Measurements from ENCODE around the gene PDE10A.
"Not testable (repeated sequence)": the region's sequence is repeated elsewhere in the genome, so short reads cannot be mapped to it uniquely, and the experiment has no call there.

The PDE10A gene

DNA sequence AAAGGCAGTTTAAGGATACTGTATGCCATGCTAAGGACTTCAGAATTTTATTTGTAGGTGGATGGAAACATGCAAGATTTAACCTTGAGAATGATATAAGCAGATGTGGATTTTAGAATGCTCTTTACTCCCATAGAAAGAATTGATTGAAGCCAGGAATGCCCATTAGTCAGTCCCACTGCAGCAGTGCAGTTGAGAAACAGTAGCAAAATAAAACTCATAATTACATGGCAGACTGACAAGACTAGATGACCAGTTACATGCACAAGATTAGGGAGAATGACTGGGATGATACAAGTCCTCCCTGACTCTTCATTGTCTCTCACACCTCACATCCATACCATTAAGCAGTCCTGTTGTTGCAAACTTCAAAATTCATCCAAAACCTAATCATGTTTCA is 83.9 kb downstream of the PDE10A start:
- no peaks in the 10 kb centered on the region for H3K9me3 Mint-ChIP-seq (ENCODE audit: low read depth)

DNA sequence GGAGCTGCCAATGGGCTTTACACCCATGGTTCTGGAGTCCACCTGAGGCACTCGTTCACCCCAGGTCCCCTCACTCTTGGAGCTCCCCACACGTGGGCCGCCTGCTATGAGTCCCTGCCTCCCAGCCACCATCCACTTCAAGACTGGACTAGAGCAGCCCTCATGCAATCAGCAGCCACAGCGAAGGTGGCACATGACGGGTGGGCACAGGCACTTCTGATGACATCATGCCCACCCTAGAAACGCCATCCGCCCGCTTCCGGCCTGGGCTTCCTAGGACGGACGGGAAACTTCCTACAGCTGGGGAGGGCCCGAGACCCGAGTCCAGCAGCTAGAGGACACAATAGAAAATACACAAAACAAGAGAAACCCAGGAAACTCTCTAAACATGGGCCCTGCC is 85.5 kb downstream of the PDE10A start:
- Mint-ChIP-seq H3K9me3 (ENCODE audit: low read depth) (peaks cover 6% of the 10 kb centered on the region), H3K4me1 (ENCODE audit: low read depth) (no peaks in the 10 kb centered on the region)

More for the DNA sequence above, 83.9 kb downstream of the PDE10A start:
- H3K36me3 Mint-ChIP-seq: no peaks in the 10 kb centered on the region
- H3K4me1 Mint-ChIP-seq (ENCODE audit: low read depth): no peaks in the 10 kb centered on the region
- H3K4me3 Mint-ChIP-seq: no peak overlapping the region
- no peaks in the 10 kb centered on the region for H3K27me3 Mint-ChIP-seq
- H3K27ac Mint-ChIP-seq: no peak overlapping the region

DNA sequence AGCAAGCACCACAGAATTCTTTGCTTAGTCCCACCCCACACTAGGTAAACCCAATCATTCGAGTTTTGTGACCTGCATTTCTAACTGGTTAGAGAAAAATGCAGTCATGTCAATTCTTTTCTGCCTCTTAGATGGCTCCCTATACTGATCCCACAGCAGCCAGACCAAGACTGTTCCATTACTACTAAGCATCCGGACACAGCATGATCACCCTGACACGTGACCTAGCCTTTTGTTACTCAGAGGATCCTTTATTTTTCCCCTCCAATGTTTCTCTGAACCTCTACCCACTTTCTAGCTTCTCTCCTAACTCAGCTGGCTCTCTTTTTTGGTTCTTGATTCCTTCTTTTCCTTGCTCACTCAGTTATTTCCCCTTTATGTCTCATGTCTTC is 87.9 kb downstream of the PDE10A start:
- H3K4me3 Mint-ChIP-seq: no peak overlapping the region
- no peak overlapping the region for H3K27ac Mint-ChIP-seq
- no peaks in the 10 kb centered on the region for H3K36me3 Mint-ChIP-seq
- no peaks in the 10 kb centered on the region for H3K4me1 Mint-ChIP-seq (ENCODE audit: low read depth)
- H3K27me3 Mint-ChIP-seq: peaks cover 2% of the 10 kb centered on the region
- H3K9me3 Mint-ChIP-seq (ENCODE audit: low read depth): peaks cover 6% of the 10 kb centered on the region

More for the DNA sequence above, 85.5 kb downstream of the PDE10A start:
- Mint-ChIP-seq H3K4me3 (no peak overlapping the region), H3K27ac (no peak overlapping the region), H3K36me3 (no peaks in the 10 kb centered on the region), H3K27me3 (peaks cover 2% of the 10 kb centered on the region)

DNA sequence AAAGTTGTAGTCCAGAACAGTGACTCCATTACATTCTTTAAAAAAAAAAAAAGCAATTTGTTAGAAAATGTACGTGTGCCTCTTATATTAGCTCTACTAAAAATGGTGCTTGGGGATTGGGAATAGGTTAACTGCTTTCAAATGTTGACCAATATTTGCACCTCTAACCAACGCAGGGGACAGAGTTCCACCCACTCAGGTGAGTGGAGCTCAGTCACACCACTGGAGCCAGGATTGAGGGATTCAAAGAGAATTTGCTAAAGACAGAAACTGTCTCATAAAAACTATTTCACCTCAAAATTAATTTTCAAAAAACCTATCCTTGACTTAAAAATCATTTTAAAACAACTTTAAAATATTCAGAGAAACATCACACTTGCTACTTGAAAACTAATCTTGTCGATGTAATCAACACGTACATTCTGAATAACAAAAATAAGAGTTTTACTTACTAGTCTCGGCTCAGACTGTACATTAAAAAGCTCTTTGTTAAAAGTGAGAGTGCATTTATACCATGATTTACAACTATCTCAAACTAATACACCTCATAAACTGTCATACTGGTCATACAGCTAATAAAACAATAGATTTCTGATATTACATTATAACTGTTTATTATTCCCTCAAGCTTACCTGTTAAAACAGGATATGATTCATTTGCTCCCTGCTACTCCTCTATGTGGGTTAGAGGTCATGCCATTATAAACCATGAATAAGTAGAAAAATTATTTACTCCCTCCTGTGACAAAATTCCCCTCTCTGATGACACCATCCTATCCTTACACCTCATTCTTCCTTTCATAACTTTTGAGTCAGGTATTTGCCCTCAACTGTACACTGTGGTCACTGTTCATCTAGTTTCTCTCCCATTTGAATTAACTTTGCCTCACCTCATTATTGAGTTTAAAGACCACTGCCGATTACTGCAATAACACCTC is 88.6 kb downstream of the PDE10A start:
- H3K36me3 Mint-ChIP-seq: no peaks in the 10 kb centered on the region

DNA sequence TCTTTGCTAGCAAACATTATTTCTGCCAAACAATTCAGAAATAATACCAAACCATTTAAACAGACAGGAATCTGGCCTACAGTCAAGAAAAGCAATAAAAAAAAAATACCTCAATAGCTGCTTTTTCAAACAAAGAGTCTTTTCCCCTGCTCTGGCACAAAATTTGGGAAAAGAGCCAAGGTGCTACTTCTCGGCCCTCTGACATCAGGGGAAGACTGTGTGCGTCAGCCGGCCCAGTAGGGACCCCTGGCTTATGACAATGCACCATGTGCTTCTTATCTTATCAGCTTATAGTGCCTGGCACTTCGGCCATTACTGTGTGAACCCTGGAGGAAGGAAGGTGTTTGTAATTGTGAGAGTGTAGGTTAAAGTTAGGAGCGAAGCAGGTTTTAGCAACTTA is 89.4 kb downstream of the PDE10A start:
- Mint-ChIP-seq H3K4me1 (ENCODE audit: low read depth) (no peaks in the 10 kb centered on the region), H3K27ac (no peak overlapping the region), H3K4me3 (no peak overlapping the region), H3K9me3 (ENCODE audit: low read depth) (peaks cover 6% of the 10 kb centered on the region), H3K27me3 (peaks cover 2% of the 10 kb centered on the region), H3K36me3 (no peaks in the 10 kb centered on the region)

More for the DNA sequence above, 88.6 kb downstream of the PDE10A start:
- Mint-ChIP-seq H3K27ac (no peak overlapping the region), H3K27me3 (peaks cover 2% of the 10 kb centered on the region), H3K4me1 (ENCODE audit: low read depth) (no peaks in the 10 kb centered on the region), H3K9me3 (ENCODE audit: low read depth) (peaks cover 6% of the 10 kb centered on the region), H3K4me3 (no peak overlapping the region)

DNA sequence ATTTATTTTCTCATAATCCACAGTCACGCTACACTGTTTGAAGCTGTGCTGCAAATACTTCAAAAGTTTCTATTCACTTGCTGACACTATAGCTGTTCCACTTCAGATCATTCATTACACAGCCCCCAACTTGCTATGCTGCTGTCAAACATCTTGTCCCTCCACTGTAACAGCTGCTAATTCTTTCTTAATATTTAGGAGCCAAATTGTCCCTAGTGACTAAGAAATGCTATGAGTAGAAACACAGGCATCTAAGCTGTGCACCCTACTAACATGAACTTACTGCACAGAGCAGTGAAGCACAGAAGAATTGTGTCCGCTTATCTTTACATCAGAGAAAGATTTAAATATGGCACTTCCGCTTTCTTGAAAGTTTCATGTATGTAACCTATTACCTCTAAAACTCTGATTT is 91.3 kb downstream of the PDE10A start:
- H3K4me1 Mint-ChIP-seq (ENCODE audit: low read depth): no peaks in the 10 kb centered on the region
- no peaks in the 10 kb centered on the region for H3K36me3 Mint-ChIP-seq
- H3K27me3 Mint-ChIP-seq: peaks cover 2% of the 10 kb centered on the region
- no peak overlapping the region for H3K4me3 Mint-ChIP-seq
- no peak overlapping the region for H3K27ac Mint-ChIP-seq
- H3K9me3 Mint-ChIP-seq (ENCODE audit: low read depth): peaks cover 6% of the 10 kb centered on the region

DNA sequence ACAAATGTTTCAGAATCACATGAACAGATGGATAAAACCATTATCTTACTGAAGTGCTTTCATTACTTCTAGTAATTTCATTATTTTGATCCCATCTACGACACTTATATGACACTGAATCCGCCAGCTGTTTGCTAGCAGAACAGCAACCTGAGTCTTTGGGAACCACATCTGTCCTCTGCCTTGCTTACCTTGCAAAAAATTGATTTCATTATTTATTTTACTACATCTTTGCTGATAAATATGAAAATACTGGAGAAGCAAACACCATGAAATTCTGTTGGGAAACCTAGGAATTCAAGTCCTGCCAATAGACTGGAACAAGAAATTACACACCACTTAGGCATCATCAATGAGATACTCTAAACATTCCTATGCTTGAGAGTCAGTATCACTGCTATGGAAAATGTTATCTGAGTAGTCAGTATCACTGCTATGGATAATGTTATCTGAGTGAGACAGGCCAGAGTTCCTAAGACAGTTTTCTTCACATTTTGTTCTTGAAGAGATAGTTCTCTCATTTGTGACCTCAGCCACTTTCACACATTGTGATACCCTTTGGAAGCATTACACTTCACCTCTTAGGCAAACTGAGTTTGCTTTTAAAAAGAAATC is 91.9 kb downstream of the PDE10A start:
- Mint-ChIP-seq H3K4me3 (no peak overlapping the region), H3K27ac (no peak overlapping the region), H3K4me1 (ENCODE audit: low read depth) (no peaks in the 10 kb centered on the region), H3K9me3 (ENCODE audit: low read depth) (peaks cover 8% of the 10 kb centered on the region), H3K27me3 (peaks cover 2% of the 10 kb centered on the region), H3K36me3 (no peaks in the 10 kb centered on the region)

DNA sequence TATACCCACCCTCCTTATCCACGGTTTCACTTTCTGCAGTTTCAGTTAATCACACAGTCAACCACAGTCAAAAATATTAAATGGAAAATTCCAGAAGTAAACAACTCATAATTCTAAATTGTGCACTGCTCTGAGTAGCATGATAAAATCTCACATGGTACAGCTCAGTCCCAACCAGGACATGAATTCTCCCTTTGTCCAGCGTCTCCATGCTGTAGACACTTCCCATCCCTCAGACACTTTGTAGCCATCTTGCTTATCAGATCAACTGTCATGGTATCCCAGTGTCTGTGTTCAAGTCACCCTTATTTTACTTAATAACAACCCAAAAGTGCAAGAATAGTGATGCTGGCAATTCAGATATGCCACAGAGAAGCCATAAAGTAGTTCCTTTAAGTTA is 94.7 kb downstream of the PDE10A start:
- no peak overlapping the region for H3K27ac Mint-ChIP-seq
- H3K4me3 Mint-ChIP-seq: no peak overlapping the region
- peaks cover 11% of the 10 kb centered on the region for H3K9me3 Mint-ChIP-seq (ENCODE audit: low read depth)
- no peaks in the 10 kb centered on the region for H3K4me1 Mint-ChIP-seq (ENCODE audit: low read depth)
- H3K27me3 Mint-ChIP-seq: no peaks in the 10 kb centered on the region
- H3K36me3 Mint-ChIP-seq: no peaks in the 10 kb centered on the region

DNA sequence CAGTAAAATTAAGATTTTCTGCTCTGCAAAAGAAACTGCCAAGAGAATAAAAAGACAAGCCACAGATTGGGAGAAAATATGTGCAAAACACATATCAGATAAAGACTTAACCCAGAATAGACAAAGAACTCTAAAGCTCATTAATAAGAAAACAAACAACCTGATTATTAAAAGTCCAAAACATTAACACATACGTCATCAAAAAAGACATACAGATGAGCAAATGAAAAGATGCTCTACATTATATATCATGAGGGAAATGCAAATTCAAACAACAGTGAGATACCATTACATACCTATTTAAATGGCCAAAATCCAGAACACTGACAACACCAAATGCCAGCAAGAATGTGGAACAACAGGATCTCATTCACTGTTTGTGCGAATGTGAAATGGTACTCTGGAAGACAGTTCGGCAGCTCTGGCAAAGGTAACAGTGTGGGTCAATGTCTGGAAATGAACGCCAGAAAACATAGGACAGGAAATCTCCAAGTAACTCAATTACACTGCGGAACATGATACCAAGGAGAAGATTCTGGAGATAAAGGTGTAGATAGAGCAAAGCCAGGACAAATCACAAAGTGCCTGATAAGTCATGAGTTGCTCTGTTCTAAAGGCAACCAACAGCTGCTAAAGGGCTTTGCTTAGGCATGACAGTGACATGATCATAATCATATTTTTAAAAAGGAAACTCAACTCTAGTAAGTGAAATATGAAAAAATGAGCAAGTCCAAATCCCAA is 96.8 kb downstream of the PDE10A start:
- Mint-ChIP-seq H3K4me3 (no peak overlapping the region), H3K9me3 (ENCODE audit: low read depth) (peaks cover 10% of the 10 kb centered on the region), H3K36me3 (no peaks in the 10 kb centered on the region), H3K27me3 (no peaks in the 10 kb centered on the region), H3K27ac (no peak overlapping the region), H3K4me1 (ENCODE audit: low read depth) (no peaks in the 10 kb centered on the region)

DNA sequence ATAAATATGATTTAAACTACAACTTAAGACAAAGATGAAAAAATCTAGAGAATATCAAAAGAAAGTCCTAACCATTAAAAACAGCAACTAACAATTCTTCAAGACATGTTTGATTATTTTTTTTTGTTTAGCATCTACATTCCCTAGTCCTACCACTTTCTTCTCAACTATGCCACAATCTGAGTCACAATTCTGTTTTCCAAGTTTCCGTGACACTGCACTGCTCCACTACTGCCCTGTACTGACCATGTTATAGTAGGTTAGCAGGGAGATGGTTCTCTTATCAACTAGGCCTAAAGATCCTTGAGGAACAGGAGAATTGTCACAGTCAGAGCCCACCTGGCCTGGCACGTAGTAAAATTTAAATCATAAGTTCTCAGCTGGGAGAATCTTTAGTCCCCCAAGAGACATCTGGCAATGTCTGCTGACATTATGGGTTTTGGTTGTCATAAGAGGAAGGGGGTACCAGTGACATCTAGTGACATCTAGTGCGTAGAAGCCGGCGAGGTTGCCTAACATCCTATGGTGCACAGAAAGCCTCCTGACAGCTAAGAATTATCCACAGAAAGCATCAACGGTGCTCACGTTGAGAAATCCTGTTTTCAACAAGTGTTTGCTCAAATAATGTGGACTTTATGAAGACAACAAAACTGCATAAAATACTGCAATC is 100.5 kb downstream of the PDE10A start:
- no peak overlapping the region for H3K27ac Mint-ChIP-seq

DNA sequence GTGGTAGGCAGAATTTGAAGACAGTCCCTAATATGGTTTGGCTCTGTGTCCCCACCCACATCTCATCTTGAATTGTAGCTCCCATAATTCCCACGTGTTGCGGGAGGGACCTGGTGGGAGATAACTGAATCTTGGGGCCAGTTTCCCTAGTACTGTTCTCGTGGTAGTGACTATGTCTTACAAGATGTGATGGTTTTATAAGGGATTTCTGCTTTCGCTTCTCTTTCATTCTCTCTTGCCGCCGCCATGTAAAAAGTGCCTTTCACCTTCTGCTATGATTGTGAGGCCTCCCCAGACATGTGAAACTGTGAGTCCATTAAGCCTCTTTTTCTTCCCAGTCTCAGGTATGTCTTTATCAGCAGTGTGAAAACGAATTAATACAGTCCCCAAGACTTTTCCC is 103.4 kb downstream of the PDE10A start:
- Mint-ChIP-seq H3K27me3 (no peaks in the 10 kb centered on the region), H3K27ac (no peak overlapping the region), H3K9me3 (ENCODE audit: low read depth) (peaks cover 5% of the 10 kb centered on the region), H3K4me3 (no peak overlapping the region), H3K4me1 (ENCODE audit: low read depth) (no peaks in the 10 kb centered on the region), H3K36me3 (no peaks in the 10 kb centered on the region)

More for the DNA sequence above, 100.5 kb downstream of the PDE10A start:
- Mint-ChIP-seq H3K36me3 (no peaks in the 10 kb centered on the region), H3K9me3 (ENCODE audit: low read depth) (peaks cover 12% of the 10 kb centered on the region), H3K4me1 (ENCODE audit: low read depth) (no peaks in the 10 kb centered on the region), H3K27me3 (no peaks in the 10 kb centered on the region), H3K4me3 (no peak overlapping the region)

DNA sequence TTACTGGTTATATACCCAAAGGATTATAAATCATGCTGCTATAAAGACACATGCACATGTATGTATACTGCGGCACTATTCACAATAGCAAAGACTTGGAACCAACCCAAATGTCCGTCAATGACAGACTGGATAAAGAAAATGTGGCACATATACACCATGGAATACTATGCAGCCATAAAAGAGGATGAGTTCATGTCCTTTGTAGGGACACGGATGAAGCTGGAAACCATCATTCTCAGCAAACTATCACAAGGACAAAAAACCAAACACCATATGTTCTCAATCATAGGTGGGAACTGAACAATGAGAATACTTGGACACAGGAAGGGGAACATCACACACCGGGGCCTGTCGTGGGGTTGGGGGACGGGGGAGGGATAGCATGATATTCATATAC is 104.9 kb downstream of the PDE10A start:
- not testable (repeated sequence) for H3K36me3 Mint-ChIP-seq

DNA sequence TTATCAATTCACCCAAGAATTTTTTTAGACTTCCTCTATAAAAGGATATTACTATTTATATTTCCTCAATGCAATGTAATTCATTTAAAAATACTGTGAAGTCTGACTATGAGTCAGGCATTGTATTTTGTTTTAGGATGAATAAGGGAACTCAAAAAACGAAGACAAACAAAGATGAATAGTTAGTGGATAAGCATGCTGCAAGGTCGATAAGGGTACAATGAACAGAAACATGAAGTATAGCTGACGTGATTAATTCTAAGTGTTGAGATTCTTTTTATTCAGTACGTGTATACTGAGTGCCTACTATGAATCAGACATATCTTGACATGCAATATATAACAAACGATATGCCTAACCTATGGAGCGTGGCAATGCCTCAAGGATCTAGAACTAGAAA is 105.4 kb downstream of the PDE10A start:
- peaks cover 3% of the 10 kb centered on the region for H3K9me3 Mint-ChIP-seq (ENCODE audit: low read depth)
- no peaks in the 10 kb centered on the region for H3K36me3 Mint-ChIP-seq
- no peak overlapping the region for H3K27ac Mint-ChIP-seq
- no peaks in the 10 kb centered on the region for H3K4me1 Mint-ChIP-seq (ENCODE audit: low read depth)
- no peaks in the 10 kb centered on the region for H3K27me3 Mint-ChIP-seq
- no peak overlapping the region for H3K4me3 Mint-ChIP-seq

More for the DNA sequence above, 104.9 kb downstream of the PDE10A start:
- not testable (repeated sequence) for H3K4me3 Mint-ChIP-seq; H3K9me3 Mint-ChIP-seq (ENCODE audit: low read depth); H3K27me3 Mint-ChIP-seq; H3K4me1 Mint-ChIP-seq (ENCODE audit: low read depth); H3K27ac Mint-ChIP-seq

DNA sequence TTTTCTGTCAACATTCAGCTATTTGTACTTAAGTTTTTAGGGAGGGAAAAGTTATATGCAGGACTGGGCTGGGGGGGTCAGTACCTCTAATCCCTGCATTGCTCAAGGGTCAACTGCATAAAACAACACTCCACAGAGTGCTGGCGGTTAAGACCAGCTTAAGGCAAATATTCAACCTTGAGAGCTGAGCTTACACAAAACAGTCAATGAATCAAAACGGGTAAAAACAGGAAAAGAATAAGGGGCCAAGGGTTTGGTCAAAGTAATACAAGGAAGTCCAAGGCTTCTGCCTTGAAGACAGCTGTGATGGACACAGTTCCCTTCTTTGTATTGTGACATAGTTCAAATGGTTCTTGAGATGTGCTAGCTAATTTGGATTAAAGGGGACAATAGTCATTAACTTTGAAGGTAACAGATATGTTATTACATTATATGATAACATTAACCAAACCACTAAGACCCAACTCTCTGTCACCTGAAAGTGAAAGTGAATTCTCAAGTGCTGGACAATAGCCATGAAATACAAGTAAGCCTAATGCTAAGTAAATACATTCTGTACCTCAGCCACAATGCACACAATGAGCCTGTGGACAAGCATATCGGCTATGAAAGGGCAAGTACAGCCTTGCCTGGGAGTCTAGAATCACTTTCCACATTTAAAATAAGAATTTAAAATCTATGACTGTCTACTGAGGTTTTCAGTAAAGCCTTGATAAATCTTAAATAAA is 106.8 kb downstream of the PDE10A start:
- Mint-ChIP-seq H3K4me1 (ENCODE audit: low read depth) (no peaks in the 10 kb centered on the region), H3K36me3 (no peaks in the 10 kb centered on the region), H3K4me3 (no peak overlapping the region), H3K27ac (no peak overlapping the region), H3K27me3 (no peaks in the 10 kb centered on the region), H3K9me3 (ENCODE audit: low read depth) (peaks cover 2% of the 10 kb centered on the region)
